MV-4-11 (cell line): ENCODE measurements around the gene LHPP.

Source experiments
- DNase-seq: peaks from one replicate; lab custom pipeline; 2025; lab: John Stamatoyannopoulos, UW

LHPP gene

DNA sequence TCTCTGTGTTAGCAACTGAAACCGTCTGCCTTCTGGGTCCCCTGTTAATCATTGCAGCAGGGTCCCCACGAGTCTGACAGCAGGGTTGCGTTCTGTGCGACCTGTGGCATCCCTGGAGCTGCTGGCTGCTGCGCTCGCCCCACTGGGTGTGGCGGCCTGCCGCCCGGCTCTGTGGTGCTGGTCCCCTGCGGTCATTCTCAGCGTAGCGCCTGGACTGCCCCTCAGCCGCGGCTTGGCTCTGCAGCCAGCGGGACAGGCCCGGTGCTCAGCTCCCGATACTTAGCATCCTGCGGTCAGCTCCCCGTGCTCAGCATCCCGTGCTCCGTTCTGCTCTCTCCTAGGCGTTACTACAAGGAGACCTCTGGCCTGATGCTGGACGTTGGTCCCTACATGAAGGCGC, 35.0 kb downstream of the LHPP start:
- DNase-seq, result no peak

DNA sequence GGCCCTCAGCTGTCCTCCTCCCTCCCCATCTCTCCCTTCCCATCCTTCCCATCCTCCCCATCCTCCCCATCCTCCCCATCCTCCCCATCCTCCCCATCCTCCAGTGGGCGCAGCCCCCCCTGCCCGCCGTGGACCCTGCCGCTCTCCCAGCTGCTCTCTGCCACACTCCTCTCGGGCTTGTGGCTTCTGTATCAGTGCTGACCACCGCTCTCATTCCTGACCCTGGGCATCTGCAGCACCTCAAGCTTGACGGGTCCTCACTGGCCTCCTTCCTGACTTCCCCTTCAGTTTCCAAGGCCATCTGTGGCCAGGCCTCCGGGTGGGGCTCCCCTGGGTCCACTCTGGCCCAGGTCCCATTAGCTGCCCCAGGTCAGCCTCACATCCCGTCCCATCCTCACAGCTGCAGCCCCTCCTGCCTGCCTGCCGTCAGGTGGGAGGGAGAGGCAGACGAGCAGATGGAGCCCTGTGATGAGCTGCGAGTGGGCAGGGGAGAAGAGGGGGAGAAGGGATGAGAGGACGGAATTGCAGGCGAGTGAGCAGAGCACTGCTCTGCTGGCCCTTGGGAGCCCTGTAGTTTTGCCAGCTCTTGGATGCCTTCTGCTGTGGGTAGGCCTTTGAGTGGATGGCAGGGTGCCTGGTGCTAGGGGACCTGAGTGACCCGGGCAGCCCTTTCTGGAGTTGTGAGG, 35.7 kb downstream of the LHPP start:
- DNase-seq, result no peak

DNA sequence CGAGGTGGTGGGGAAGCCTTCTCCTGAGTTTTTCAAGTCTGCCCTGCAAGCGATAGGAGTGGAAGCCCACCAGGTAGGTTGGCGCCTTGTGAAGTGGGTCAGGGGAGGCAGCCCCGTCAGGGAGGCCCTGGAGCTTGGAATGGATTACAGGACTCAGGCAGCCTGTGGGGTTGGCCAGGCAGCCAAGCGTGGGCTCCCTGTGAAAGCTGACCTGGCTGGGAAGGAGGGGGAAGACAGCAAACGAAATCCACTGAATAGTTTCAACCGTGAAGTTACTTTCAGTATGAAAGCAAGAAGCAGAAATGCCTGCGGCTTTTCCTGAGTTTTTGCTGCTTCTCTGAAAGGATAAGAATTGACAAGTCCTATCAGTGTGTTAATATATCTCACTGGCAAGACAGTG, 36.4 kb downstream of the LHPP start:
- no peak for DNase-seq

DNA sequence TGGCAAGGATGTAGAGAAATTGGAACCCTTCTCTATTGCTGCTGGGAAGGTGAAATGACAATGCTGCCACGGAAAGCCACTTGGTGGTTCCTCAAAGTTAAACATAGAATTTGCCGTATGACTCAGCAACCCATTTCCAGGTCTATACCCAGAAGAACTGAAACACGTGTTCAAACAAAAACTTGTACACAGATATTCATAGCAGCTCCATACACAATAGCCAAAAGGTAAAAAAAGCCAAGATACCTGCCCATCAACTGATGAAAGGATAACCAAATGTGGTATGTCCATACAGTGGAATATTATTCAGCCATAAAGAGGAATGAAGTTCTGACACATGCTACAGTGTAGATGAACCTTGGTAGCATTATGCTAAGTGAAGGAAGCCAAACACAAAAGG, 39.1 kb downstream of the LHPP start:
- peak; percentile 35 for DNase-seq

DNA sequence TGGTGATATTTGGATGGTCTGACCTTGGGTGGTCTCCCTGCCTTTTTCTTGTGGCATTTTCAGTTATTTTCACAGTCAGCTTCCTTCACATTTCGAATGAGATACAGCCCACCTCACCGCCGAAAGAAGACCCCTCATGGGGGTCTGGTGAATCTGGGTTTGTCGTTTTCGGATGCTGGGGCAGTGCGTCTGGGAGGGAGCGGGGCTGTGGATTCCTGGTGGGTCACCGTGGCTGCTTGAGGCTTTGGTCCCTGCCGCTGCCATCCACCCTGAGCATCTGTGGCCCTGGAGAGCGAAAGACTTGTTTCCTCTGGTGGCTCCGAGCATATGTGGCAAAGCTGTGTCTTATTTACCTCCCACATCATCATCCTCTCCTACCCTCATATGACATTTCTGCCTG, 43.1 kb downstream of the LHPP start:
- no peak for DNase-seq

DNA sequence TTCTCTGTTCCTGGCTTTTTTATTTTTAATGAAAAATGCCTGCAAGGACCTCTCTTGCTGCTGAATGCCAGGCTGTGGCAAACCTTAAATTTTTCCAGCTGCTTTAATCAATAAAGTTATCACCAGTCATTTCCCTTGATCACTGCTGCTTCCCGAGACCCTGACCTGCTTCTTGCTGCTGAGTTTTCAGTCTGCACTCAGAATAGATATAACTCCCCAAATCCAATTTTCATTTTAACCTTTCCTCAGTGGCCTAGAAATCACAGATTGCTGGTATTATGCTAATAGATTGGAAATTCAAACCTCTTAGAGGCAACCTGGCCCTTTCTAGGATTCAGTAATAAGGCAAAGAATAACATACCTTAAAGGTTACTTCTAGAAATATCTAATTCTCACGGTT, 43.7 kb downstream of the LHPP start:
- no peak for DNase-seq

DNA sequence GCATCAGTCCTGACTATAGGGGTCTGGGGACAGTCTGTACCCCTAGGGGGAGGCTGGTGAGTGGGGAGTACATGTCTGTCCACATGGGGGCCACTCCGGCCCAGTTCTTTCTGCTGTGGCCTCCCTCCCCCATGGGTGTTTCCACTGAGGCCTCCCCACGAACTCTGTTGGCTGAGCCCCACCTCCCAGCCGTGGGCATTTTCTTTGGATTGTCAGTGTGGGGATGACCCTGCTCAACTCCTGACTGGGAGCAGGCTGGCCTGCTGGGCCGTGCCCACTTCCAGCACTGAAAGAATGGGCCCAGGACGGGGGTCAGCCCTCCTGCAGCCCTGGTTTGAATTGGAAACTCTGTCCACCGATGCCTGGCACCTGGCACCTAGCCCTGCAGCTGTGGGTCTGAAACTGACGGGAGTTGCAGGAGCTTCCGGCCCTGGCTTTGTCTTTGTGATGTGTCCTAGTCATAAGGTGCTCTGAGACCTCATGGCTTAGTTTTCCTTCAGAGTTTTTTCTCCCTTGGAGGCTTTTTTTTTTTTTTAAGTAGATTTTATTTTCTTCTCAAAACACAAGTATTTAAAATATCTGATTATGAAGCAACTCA, 46.5 kb downstream of the LHPP start:
- DNase-seq, result no peak

DNA sequence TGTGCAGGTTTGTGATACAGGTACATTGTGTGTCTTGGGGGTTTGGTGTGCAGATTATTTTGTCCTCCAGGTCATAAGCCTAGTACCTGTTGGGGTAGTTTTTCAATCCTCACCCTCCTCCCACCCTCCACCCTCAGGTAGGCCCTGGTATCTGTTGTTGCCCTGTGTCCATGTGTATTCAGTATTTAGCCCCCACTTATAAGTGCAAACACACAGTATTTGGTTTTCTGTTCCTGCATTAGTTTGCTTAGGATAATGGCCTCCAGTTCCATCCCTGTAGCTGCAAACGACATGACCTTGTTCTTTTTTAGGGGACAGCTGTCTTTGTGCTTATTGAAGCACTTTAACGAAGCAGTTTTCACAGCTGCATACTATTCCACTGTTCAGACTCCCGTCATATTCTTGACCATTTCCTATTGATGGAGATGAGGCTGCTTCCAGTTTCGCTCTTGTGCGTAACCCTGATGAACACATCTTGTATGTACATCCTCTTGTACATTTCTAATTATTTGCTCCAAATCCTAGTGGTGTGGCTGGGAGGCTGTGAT, 47.4 kb downstream of the LHPP start:
- no peak for DNase-seq

DNA sequence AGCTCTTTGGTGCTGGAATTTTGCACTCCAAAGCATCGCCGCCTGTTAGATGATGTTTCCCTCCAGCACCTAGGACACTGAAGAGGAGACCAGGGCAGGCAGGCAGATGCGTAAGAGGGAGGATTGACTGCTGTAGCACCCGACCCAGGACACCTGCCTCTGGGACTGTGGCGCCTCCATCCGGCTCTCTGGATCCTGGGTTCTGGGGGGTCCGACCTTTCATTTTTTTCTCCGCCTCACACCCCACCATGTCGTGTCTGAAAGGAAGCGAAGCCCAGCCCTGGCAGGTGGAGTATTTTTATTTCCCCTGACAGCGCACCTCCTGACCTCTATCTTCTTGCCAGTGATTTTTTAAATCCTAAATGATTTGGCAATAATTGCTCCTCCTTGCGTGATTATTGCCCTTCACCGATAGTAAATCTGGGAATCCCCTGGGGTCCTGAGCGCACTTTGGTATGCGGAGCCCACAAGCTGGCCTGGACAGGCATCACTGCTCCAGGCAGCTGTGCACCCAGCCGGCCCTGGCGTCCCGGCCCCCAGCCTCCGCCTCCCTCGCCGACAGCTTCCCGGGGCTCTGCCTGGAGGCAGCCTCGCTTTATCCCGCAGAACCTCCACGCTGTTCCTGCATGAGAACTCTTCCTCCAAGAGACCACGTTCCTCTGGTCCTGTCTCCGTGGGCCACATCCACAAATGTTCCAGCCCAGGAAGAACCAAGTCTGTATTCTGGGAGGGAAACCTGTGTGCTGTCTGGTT, 48.4 kb downstream of the LHPP start:
- no peak for DNase-seq

DNA sequence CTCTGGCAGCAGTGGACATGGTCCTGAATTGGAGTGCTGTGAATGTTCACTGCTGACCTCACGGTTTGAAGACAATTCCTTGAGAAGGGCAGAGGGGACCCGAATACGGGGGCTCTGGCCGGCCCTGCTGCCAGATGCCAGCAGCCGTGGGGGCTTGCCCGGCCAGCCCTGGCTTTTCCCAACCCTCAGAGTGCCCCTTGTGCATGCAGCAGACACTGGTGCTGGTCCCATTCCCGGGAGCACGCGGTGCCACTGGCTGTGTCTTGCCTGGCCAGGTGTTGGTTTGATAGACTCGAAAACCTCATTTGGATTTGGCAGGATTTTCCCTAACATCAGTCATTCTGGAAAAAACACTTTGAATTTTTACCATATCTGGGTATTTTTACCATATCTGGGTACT, 49.1 kb downstream of the LHPP start:
- DNase-seq, result no peak

DNA sequence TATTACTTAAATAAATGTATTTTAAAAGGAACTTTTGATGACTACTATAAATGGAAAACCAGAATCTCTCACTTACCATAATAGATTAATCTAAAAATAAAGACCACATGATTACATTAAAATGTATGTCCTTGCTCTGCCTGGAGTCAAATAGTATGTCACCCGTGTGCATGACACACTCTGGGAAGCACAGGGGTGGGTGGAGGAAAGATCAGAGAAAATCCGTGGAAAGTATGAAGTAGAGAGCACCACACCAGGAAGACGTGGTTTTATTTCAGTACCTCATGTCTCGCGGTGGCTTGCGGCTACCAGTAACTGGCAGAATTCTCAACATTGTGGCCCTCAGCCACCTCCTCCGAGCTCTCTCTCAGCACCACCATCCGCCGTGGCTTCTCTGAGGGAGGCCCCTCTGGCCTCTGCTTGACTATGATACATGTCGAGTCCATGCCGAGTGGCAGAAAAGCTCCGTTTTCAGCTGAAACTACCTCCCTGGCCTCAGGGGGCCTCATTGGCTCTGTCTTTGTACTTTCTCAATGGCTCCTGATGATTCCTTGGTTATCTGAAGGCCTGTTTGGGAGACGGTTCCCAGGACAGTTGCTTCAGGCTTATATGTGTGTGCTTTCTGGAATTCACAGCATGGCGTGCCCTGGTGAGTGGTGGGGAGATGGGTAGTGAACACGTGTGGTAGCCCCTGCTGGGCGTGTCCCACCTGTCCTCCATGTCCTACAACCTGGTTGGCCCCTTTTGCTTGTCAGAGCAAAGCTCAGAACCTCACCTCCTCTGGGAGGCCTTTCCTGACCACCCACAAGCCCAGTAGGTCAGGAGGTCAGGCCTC, 49.8 kb downstream of the LHPP start:
- DNase-seq, result no peak

DNA sequence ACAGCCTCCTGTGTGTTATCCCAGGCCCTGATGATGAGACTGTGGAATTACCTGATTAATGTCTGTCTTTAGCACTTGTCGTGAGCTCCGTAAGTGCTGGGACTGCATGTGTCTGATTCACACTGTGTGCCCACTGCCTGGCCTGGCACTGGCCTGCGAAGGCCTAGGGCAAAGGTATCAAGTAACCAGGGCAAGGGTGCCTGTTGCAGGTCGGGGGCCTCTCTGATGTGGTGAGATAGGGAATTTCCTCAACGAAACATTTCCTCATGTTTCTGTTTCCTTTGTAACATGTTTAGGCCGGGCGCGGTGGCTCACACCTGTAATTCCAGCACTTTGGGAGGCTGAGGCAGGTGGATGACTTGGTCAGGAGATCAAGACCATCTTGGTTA, 50.4 kb downstream of the LHPP start:
- DNase-seq, result no peak

DNA sequence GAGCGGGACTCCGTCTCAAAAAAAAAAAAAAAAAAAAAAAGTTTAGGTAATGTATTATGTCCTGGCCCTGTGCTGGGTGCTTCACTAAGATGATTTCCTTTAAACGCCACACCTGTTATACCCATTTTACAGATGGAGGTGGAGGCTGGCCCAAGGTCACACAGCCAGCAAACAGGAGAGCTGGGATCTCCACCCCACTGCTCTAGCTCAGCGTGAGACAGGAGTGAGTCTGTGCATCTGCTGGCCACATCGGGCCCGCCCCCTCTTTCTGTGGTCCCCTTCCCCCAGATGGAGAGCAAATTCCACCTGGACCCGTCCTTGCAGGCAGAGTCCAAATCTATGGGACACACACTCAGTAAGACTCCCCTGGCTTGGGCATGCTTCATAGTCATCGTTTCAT, 51.0 kb downstream of the LHPP start:
- no peak for DNase-seq

DNA sequence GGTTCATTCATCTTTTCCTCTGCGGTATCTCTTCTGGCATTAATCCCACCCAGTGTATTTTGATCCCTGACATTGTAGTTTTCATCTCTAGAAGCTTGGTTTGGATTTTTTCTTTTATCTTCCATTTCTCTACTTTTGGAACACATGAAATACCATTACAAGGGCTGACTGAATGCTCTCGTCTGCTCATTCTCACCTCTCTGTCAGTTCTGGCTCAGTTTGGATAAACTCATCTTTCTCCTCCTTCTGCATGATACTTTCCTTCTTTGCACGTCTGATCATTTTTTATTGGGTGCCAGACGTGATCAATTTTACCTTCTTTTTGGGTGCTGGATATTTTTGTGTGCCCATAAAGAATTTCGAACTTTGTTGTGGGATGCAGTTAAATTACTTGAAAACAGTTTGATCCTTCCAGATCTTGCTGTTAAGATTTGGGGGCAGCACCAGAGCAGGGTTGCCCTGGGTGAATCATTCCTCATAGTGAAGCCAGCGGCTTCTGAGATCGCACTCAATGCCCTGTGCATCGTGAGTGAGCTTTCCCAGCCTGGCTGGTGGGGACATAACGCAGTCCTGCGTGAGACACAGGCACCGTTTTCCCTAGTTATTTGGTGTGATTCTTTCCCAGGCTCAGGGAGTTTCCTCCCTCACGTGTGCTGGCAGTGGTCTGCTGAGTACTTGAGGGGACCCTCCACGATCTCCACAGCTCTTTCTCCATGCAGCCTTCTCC, 53.8 kb downstream of the LHPP start:
- no peak for DNase-seq

DNA sequence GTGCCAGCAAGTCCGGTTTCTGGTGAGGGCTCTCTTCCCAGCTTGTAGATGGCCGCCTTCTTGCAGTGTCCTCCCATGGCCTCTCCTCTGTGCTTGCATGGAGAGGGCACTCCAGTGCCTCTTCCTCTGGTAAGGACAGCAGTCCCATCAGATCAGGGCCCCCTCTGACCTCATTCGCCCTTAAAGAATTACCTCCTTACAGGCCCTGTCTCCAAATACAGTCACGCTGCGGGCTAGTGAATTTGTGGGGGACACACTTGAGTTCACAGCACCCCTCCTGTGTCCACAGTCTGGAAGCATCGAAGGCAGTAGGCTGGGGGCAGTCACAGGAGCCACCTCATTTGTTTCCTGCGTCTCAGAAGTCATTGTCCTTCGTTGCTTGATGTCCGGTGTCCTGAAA, 54.6 kb downstream of the LHPP start:
- no peak for DNase-seq

DNA sequence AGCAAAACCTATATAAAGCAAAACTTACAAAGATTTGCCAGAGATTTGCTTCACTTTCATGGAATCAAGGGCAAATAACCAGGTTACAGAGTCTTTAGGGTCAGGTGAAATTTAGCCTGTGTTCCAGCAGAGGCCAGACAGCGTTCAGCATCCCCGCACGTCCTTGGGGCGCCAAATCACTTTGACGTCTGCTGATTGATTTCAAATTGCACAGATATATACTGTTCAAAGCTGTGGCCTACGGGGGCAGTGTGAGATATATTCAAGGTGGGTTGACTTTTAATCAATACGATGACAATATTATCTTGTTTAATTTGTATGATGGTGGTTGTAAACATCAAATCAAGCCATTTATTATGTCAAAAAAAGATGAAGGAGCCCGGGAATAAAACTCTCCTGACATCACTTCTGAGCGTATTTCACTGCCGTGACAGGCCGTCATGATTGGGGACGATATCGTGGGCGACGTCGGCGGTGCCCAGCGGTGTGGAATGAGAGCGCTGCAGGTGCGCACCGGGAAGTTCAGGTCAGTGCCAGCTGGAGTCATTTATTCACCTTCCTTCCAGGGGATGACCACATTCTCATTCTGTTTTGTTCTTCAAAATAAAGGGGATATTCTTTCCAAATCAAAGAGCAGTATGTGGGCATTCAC, 55.2 kb downstream of the LHPP start:
- DNase-seq, result no peak

DNA sequence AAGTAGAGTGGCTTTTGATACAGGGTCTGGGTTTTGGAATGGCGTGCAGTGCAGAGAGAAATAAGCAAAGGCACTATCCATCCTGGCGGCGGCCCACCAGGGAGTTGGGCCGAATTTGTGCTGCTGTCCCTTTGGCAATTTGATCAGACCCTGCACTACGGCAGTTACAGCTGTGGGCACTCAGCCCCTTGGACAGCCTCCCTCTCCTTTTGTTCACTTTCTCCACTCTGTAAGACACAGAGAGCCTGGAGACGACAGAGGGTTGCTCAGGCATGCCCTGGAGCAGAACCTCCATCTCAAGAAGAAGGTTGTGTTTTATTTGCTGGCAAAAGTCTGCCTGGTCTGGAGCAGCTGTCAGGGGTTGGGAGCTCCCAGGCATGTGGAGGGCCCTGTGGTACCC, 55.8 kb downstream of the LHPP start:
- no peak for DNase-seq

DNA sequence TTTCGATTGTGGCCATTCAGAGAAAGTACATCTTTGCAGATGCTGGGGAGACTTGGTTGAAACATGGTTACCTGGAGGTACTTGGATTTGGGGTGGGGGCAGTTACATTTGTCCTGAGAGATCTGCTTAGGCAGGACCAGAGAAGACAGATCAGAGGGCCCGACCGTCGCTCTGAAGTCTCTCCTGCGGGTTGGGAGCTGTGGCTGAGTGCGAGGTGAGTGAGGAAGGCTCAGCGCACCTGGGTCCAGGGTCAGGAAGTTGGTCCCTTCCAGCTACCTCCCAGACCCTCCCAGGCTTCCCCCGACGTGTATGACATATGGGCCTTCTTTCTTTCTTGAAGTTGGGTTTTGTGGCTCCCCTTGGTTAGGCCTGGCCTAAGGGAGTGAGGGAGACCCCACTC, 56.3 kb downstream of the LHPP start:
- no peak for DNase-seq

DNA sequence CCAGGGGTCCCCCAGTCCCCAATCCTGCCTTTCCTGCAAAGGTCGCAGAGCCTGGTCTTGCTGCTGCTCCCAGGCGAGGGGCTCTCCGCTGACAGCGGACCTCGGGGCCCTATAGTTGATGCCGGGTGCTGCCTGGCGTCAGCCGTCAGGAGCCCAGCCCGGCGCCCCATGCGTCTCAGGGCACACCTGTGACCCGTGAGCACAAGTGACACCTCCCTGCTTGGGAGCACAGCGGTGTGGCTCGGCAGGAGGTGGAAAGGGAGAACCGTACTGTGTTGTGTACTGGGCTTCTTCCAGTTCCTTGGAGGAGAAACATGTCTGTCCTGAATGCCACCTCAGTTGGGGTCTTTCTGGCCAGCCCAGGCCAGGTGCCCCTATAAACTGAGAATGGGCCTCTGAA, 56.7 kb downstream of the LHPP start:
- no peak for DNase-seq

DNA sequence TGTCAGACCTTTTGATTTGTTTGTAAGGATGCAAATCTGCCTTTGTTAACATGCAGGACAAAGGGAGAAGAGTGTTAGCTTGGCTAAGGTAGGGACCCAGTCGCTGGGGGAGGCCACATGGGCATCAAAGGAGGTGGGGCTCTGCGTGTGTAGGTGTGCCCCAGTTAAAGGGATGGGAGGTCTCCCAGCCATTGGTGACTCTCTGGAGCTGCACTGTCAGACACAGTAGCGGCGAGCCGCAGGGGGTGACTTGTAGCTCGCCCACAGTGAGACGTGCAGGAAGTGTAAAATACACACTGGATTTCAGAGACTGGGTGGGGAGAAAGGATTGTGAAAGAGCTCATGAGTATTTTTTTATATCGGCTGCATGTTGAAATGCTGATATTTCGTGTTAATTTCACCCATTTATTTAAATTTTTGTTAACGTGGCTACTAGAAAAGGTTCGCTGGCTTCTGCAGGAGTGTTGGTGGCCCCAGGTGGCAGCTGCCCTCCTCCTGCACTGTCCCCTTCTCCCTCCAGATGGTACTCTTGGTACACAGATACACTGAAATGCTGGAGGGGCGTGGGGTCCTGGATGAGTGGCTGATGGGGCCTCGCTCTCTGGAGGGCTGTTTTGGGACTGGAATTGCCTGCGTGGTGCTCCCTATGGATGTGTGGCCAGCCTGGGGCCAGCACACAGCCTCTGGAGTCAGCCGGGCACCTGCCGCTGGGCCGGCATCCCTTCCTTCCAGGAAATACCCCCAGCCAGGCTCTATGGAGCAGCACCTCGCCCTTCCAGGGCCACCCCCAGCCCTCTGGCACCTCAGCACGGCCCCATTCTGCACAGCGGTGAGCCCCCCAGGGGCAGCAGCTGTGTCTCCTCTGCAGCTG, 59.2 kb downstream of the LHPP start:
- peak; percentile 71 for DNase-seq
